Subcutaneous adipose tissue (tissue), 4 donors: ENCODE data around the gene CNN1. TPM values are rescaled to one million over a fixed set of nuclear protein-coding genes. Genes with fewer than 3 reads are reported as not detected.

Source experiments
- CTCF ChIP-seq: fragments of 450-650 bp; IDR thresholded peaks from one replicate; pipeline ENCODE4 v1.5.1; 2016; ENCODE audit warnings: low read depth, mild to moderate bottlenecking, control low read depth, antibody characterized with exemption, moderate library complexity
- total RNA-seq, 4 donors: library from RNA; depleted of rRNA; stranded (reverse); fragments of >200 nt; gene quantifications; one replicate each; pipeline ENCODE4 v1.1.0, GENCODE V29; 2016

The CNN1 gene
- total RNA-seq, 4 donors from 2014 or later, result 2.7 to 9.3 (median 5.2) TPM

GRCh38 chr19:11577451-11578257 lies 39.0 kb downstream of the CNN1 start, which contains the start of gene ACP5:
Gene ACP5, minus strand, starts transcription at chr19:11577645. Its CDS starts 328 bp downstream, at chr19:11577317.
- no peak for TF ChIP-seq CTCF

- TF ChIP-seq CTCF, result no peak
These were observed 39.8 kb downstream of the CNN1 start for GRCh38 chr19:11578258-11579142.

GRCh38 chr19:11580116-11580515 lies 41.5 kb downstream of the CNN1 start:
- no peak for TF ChIP-seq CTCF

GRCh38 chr19:11581740-11582139 lies 43.1 kb downstream of the CNN1 start:
- TF ChIP-seq CTCF, result no peak

- TF ChIP-seq CTCF, result no peak
These were observed 47.7 kb downstream of the CNN1 start for GRCh38 chr19:11586331-11586730.

GRCh38 chr19:11587302-11587974 lies 48.8 kb downstream of the CNN1 start:
- TF ChIP-seq CTCF, result no peak
